Hepatocyte (in vitro differentiated cells): ENCODE data around the gene ANKFN1. TPM values are rescaled to one million over a fixed set of nuclear protein-coding genes. Genes with fewer than 3 reads are reported as not detected.

Source experiments
- DNase-seq: peaks from one replicate; pipeline ENCODE4 v3.0.0-alpha.2; 2016; ENCODE audit warnings: low spot score
- H2AFZ ChIP-seq: fragments of 200-600 bp; sonication (generic); 2 replicates; pipeline ENCODE4 v1.6.0; 2016; ENCODE audit warnings: antibody characterized with exemption, mild to moderate bottlenecking
- H3K27ac ChIP-seq: fragments of 200-600 bp; sonication (generic); 2 replicates; pipeline ENCODE4 v1.5.1; 2016; ENCODE audit warnings: mild to moderate bottlenecking
- H3K27me3 ChIP-seq: fragments of 200-600 bp; sonication (generic); 2 replicates; pipeline ENCODE4 v1.6.1; 2016
- H3K36me3 ChIP-seq: fragments of 200-600 bp; sonication (generic); replicated peaks from 2 replicates; pipeline ENCODE4 v1.5.1; 2016; ENCODE audit warnings: low read depth; ENCODE audit not compliant: insufficient read depth
- H3K4me1 ChIP-seq: fragments of 200-600 bp; sonication (generic); 2 replicates; pipeline ENCODE4 v1.5.1; 2016; ENCODE audit warnings: mild to moderate bottlenecking, moderate library complexity; ENCODE audit not compliant: insufficient read depth
- H3K4me2 ChIP-seq: fragments of 200-600 bp; sonication (generic); 2 replicates; pipeline ENCODE4 v1.6.0; 2016
- H3K4me3 ChIP-seq: fragments of 200-600 bp; sonication (generic); 2 replicates; pipeline ENCODE4 v1.5.1; 2016; ENCODE audit warnings: mild to moderate bottlenecking
- H3K79me2 ChIP-seq: fragments of 200-600 bp; sonication (generic); 2 replicates; pipeline ENCODE4 v1.6.0; 2017; ENCODE audit warnings: mild to moderate bottlenecking
- H3K9me2 ChIP-seq: fragments of 200-600 bp; sonication (generic); replicated peaks from 2 replicates; pipeline ENCODE4 v1.6.0; 2017; ENCODE audit warnings: mild to moderate bottlenecking; ENCODE audit not compliant: insufficient read depth
- H3K9me3 ChIP-seq: fragments of 200-600 bp; sonication (generic); 2 replicates; pipeline ENCODE4 v1.5.1; 2016; ENCODE audit warnings: low read depth, mild to moderate bottlenecking
- H4K20me1 ChIP-seq: fragments of 200-600 bp; sonication (generic); 2 replicates; pipeline ENCODE4 v1.6.0; 2016; ENCODE audit warnings: mild to moderate bottlenecking; ENCODE audit not compliant: insufficient read depth, poor library complexity, severe bottlenecking
- CTCF ChIP-seq: fragments of 200-600 bp; sonication (generic); IDR thresholded peaks from 2 replicates; pipeline ENCODE4 v1.5.1; 2016; ENCODE audit warnings: antibody characterized with exemption, mild to moderate bottlenecking; ENCODE audit not compliant: poor library complexity
- EZH2 ChIP-seq: fragments of 200-600 bp; sonication (generic); IDR thresholded peaks from 2 replicates; pipeline ENCODE4 v1.6.1; 2016; ENCODE audit warnings: antibody characterized with exemption, mild to moderate bottlenecking, borderline replicate concordance
- EZH2phosphoT487 ChIP-seq: fragments of 200-600 bp; sonication (generic); IDR thresholded peaks from one replicate; pipeline ENCODE4 v1.6.1; 2018; ENCODE audit warnings: antibody characterized with exemption, mild to moderate bottlenecking, low read depth, moderate library complexity; ENCODE audit not compliant: unreplicated experiment, severe bottlenecking
- WGBS: methylation state at CpG from one replicate; pipeline ENCODE4 v1.1.6; 2016; ENCODE audit warnings: low lambda C conversion rate; ENCODE audit errors: missing lambda C conversion rate; 5-methylcytosine and 5-hydroxymethylcytosine counted together
- polyA plus RNA-seq: library from polyadenylated mRNA; unstranded; fragments of >200 nt; fragmentation: Nextera tagmentation; extraction: Ambion mirVana; gene quantifications from 2 replicates; pipeline ENCODE4 v1.2.1, GENCODE V29; 2016
- total RNA-seq: library from RNA; depleted of rRNA; stranded (reverse); fragments of >200 nt; gene quantifications from 2 replicates; pipeline ENCODE4 v1.2.3, GENCODE V29; 2014

ANKFN1 gene
- total and polyA plus RNA-seq, 2 experiments from 2014 or later = 0.10 to 1.2 TPM

GRCh38 chr17:56488800-56489199 is 335.5 kb downstream of the ANKFN1 start:
- DNase-seq = no peak
- H2AFZ ChIP-seq = no peak overlapping the region
- TF ChIP-seq CTCF (no peak), EZH2 (no peak), EZH2phosphoT487 (no peak)
- no peaks in the 10 kb centered on the region for H3K9me3 ChIP-seq
- H4K20me1 ChIP-seq = no peaks in the 10 kb centered on the region
- H3K36me3 ChIP-seq = no peaks in the 10 kb centered on the region
- no peaks in the 10 kb centered on the region for H3K4me1 ChIP-seq
- no peak overlapping the region for H3K4me3 ChIP-seq
- H3K9me2 ChIP-seq = no peaks in the 10 kb centered on the region
- WGBS = 94% methylated on average over 2 of the region's 2 CpGs
- H3K27ac ChIP-seq = no peak overlapping the region
- H3K79me2 ChIP-seq = no peaks in the 10 kb centered on the region
- no peak overlapping the region for H3K4me2 ChIP-seq
- H3K27me3 ChIP-seq = no peaks in the 10 kb centered on the region

- Histone ChIP-seq H2AFZ (no peak overlapping the region), H3K4me2 (no peak overlapping the region), H3K9me2 (no peaks in the 10 kb centered on the region), H3K79me2 (no peaks in the 10 kb centered on the region), H3K4me1 (no peaks in the 10 kb centered on the region), H3K27ac (no peak overlapping the region), H3K4me3 (no peak overlapping the region), H3K27me3 (no peaks in the 10 kb centered on the region), H3K36me3 (no peaks in the 10 kb centered on the region), H3K9me3 (no peaks in the 10 kb centered on the region), H4K20me1 (no peaks in the 10 kb centered on the region)
- TF ChIP-seq EZH2phosphoT487 (no peak), EZH2 (no peak), CTCF (no peak)
- no peak for DNase-seq
- 62% methylated on average over 2 of the region's 2 CpGs for WGBS
These were observed 336.7 kb downstream of the ANKFN1 start for GRCh38 chr17:56489980-56490379.

GRCh38 chr17:56495556-56495955 is 342.3 kb downstream of the ANKFN1 start:
- Histone ChIP-seq H3K4me2 (no peak overlapping the region), H3K4me3 (no peak overlapping the region), H3K4me1 (no peaks in the 10 kb centered on the region), H3K9me3 (no peaks in the 10 kb centered on the region), H3K36me3 (no peaks in the 10 kb centered on the region), H3K79me2 (no peaks in the 10 kb centered on the region), H3K27ac (no peak overlapping the region), H3K9me2 (no peaks in the 10 kb centered on the region), H3K27me3 (no peaks in the 10 kb centered on the region), H4K20me1 (no peaks in the 10 kb centered on the region), H2AFZ (no peak overlapping the region)
- DNase-seq = no peak
- WGBS = 76% methylated on average over 3 of the region's 3 CpGs
- no peak for TF ChIP-seq EZH2phosphoT487
- no peak for TF ChIP-seq CTCF
- no peak for TF ChIP-seq EZH2

GRCh38 chr17:56497132-56497531 is 343.9 kb downstream of the ANKFN1 start:
- Histone ChIP-seq H3K4me2 (no peak overlapping the region), H3K4me1 (no peaks in the 10 kb centered on the region), H4K20me1 (no peaks in the 10 kb centered on the region), H3K27ac (no peak overlapping the region), H3K4me3 (no peak overlapping the region), H3K9me3 (no peaks in the 10 kb centered on the region), H3K27me3 (no peaks in the 10 kb centered on the region), H3K9me2 (no peaks in the 10 kb centered on the region), H2AFZ (no peak overlapping the region), H3K36me3 (no peaks in the 10 kb centered on the region), H3K79me2 (no peaks in the 10 kb centered on the region)
- WGBS = 78% methylated on average over 2 of the region's 2 CpGs
- TF ChIP-seq CTCF = no peak
- no peak for TF ChIP-seq EZH2phosphoT487
- no peak for TF ChIP-seq EZH2
- no peak for DNase-seq
